SU-DHL-6 (cell line): ENCODE data around the gene BCL2.

ENCODE experiments used
- H2AFZ ChIP-seq: fragments of 200-600 bp; sonication (generic); 2 replicates; pipeline ENCODE4 v1.6.1; 2014; ENCODE audit warnings: low read depth, mild to moderate bottlenecking, moderate library complexity, mixed read lengths, antibody characterized with exemption, low read length; ENCODE audit not compliant: severe bottlenecking
- H3F3A ChIP-seq: fragments of 200-600 bp; shearing (Covaris generic); 2 replicates; pipeline ENCODE4 v1.6.0; 2016; ENCODE audit warnings: antibody characterized with exemption, mild to moderate bottlenecking; ENCODE audit not compliant: insufficient read depth
- H3K27ac ChIP-seq: fragments of 200-600 bp; sonication (generic); 2 replicates; pipeline ENCODE4 v1.5.1; 2016; ENCODE audit warnings: low read depth, mild to moderate bottlenecking, low read length, moderate library complexity, mixed read lengths
- H3K27me3 ChIP-seq: fragments of 200-600 bp; sonication (generic), shearing (Covaris generic); 2 replicates; pipeline ENCODE4 v1.6.0; 2014; ENCODE audit warnings: mild to moderate bottlenecking, low read length
- H3K36me3 ChIP-seq: fragments of 200-600 bp; sonication (generic); 2 replicates; pipeline ENCODE4 v1.6.1; 2014; ENCODE audit warnings: mild to moderate bottlenecking, low read length, mixed read lengths
- H3K4me2 ChIP-seq: fragments of 300-600, 200-600 bp; shearing (Covaris generic), sonication (generic); 2 replicates; pipeline ENCODE4 v1.6.0; 2014; ENCODE audit warnings: low read length, low read depth, mild to moderate bottlenecking; ENCODE audit not compliant: poor library complexity, severe bottlenecking
- H3K4me3 ChIP-seq: fragments of 200-600 bp; sonication (generic); 2 replicates; pipeline ENCODE4 v1.5.1; 2014; ENCODE audit warnings: antibody characterized with exemption, low read length, mild to moderate bottlenecking, mixed read lengths; ENCODE audit not compliant: insufficient read depth, poor library complexity, severe bottlenecking
- H3K79me2 ChIP-seq: fragments of 200-600 bp; sonication (generic); 2 replicates; pipeline ENCODE4 v1.6.1; 2014; ENCODE audit warnings: mild to moderate bottlenecking, low read length, moderate library complexity; ENCODE audit not compliant: insufficient read depth
- H3K9ac ChIP-seq: fragments of 200-600 bp; sonication (generic); 2 replicates; pipeline ENCODE4 v1.7.0; 2014; ENCODE audit warnings: mild to moderate bottlenecking, low read length
- H3K9me2 ChIP-seq: fragments of 200-600 bp; sonication (generic); replicated peaks from 2 replicates; pipeline ENCODE4 v1.6.1; 2014; ENCODE audit warnings: low read length; ENCODE audit not compliant: insufficient read depth
- H3K9me3 ChIP-seq: fragments of 200-600 bp; sonication (generic); 2 replicates; pipeline ENCODE4 v1.6.1; 2014; ENCODE audit warnings: low read length, mixed read lengths; ENCODE audit not compliant: insufficient read depth
- H4K20me1 ChIP-seq: fragments of 200-600 bp; sonication (generic); 2 replicates; pipeline ENCODE4 v1.6.1; 2014; ENCODE audit warnings: low read depth, mild to moderate bottlenecking, antibody characterized with exemption, low read length, moderate library complexity, mixed read lengths
- EZH2phosphoT487 ChIP-seq: fragments of 200-600 bp; sonication (generic), shearing (Covaris generic); conservative IDR thresholded peaks from 2 replicates; pipeline ENCODE4 v1.6.1; 2018; ENCODE audit warnings: mild to moderate bottlenecking, antibody characterized with exemption, low read length, moderate library complexity, mixed read lengths
- TF ChIP-seq, protein P1 (sequence below): fragments of 200-600 bp; sonication (generic); IDR thresholded peaks from one replicate; pipeline ENCODE4 v1.5.1; 2017; ENCODE audit warnings: antibody characterized with exemption, mild to moderate bottlenecking, low read length, moderate library complexity; ENCODE audit not compliant: insufficient read depth, poor library complexity, severe bottlenecking

BCL2 gene

GRCh38 chr18:63128237-63128974 is 191.2 kb downstream of the BCL2 start:
- Histone ChIP-seq H3K27me3 (no peaks in the 10 kb centered on the region), H3K9ac (peak overlapping the region; percentile 48), H3K79me2 (peaks cover 29% of the 10 kb centered on the region), H3K27ac (peak overlapping the region; percentile 92), H3K9me3 (no peaks in the 10 kb centered on the region), H3K4me3 (no peak overlapping the region), H2AFZ (no peak overlapping the region), H3K9me2 (no peaks in the 10 kb centered on the region), H4K20me1 (no peaks in the 10 kb centered on the region), H3K4me2 (peak overlapping the region; percentile 75), H3K36me3 (no peaks in the 10 kb centered on the region), H3F3A (peaks cover 63% of the 10 kb centered on the region)
- TF ChIP-seq, protein P1, sequence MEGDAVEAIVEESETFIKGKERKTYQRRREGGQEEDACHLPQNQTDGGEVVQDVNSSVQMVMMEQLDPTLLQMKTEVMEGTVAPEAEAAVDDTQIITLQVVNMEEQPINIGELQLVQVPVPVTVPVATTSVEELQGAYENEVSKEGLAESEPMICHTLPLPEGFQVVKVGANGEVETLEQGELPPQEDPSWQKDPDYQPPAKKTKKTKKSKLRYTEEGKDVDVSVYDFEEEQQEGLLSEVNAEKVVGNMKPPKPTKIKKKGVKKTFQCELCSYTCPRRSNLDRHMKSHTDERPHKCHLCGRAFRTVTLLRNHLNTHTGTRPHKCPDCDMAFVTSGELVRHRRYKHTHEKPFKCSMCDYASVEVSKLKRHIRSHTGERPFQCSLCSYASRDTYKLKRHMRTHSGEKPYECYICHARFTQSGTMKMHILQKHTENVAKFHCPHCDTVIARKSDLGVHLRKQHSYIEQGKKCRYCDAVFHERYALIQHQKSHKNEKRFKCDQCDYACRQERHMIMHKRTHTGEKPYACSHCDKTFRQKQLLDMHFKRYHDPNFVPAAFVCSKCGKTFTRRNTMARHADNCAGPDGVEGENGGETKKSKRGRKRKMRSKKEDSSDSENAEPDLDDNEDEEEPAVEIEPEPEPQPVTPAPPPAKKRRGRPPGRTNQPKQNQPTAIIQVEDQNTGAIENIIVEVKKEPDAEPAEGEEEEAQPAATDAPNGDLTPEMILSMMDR = no peak
- TF ChIP-seq EZH2phosphoT487 = no peak

- Histone ChIP-seq H3K4me2 (peak overlapping the region; percentile 75), H3K36me3 (no peaks in the 10 kb centered on the region), H3K27me3 (no peaks in the 10 kb centered on the region), H3K27ac (peak overlapping the region; percentile 92), H3K9ac (peak overlapping the region; percentile 54), H3K4me3 (no peak overlapping the region), H3K9me2 (no peaks in the 10 kb centered on the region), H2AFZ (no peak overlapping the region), H3K79me2 (peaks cover 18% of the 10 kb centered on the region; the same call in 1 of the 2 replicates), H4K20me1 (no peaks in the 10 kb centered on the region), H3K9me3 (no peaks in the 10 kb centered on the region), H3F3A (peaks cover 47% of the 10 kb centered on the region)
- TF ChIP-seq, protein P1 = no peak
- TF ChIP-seq EZH2phosphoT487 = no peak
Observed at GRCh38 chr18:63126134-63127069, 193.2 kb downstream of the BCL2 start.

DNA sequence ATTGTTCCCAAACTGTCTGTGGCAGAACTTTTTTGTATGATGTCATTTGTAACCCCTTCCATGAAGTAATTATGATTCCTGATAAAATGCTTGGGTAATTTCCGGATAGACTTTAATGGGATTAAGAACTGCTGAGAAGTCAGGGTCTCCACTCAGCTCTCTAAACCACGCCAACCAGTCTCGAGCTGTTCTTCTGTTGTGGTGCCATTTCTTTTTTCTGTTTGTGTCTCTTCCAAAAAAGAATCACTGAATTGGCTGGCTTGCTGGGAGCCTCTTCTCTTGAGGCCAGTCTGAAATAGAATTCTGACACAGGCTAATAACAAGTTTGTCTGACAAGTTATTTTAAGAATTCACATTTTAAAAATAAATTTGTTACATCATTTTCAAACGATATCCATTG is 198.9 kb downstream of the BCL2 start:
- Histone ChIP-seq H3K9ac (no peak overlapping the region), H3K79me2 (no peaks in the 10 kb centered on the region), H3K27me3 (no peaks in the 10 kb centered on the region), H3K9me2 (no peaks in the 10 kb centered on the region), H3K9me3 (no peaks in the 10 kb centered on the region), H3K4me3 (no peak overlapping the region), H3K27ac (no peak overlapping the region), H3K36me3 (no peaks in the 10 kb centered on the region), H2AFZ (no peak overlapping the region), H4K20me1 (no peaks in the 10 kb centered on the region), H3K4me2 (no peak overlapping the region), H3F3A (no peaks in the 10 kb centered on the region)
- TF ChIP-seq, protein P1 = no peak
- TF ChIP-seq EZH2phosphoT487 = no peak
